Adrenal gland (tissue), 12 donors: Measurements from ENCODE around the gene BCAS3. TPM values are rescaled to one million over a fixed set of nuclear protein-coding genes. Genes with fewer than 3 reads are reported as not detected.

Experiments used
- DNase-seq, 7 donors: peaks; one replicate each; pipeline ENCODE4 v3.0.0-alpha.2; 2019 to 2020
- H3K27ac ChIP-seq, 5 donors: fragments of 200-600 bp; sonication (generic) in 4 of 5; 1 replicate in 3 of 5; 2 replicates in 2 of 5; pipeline versions ENCODE4 v1.5.1 to v1.8.0; 2016 to 2020; ENCODE audit warnings: mild to moderate bottlenecking in 1 of 5
- H3K27me3 ChIP-seq: fragments of 200-600 bp; 2 replicates; pipeline ENCODE4 v1.8.0; 2021
- H3K36me3 ChIP-seq, 2 donors: fragments of 200-600 bp; replicated peaks in 1 of 2; 1 replicate in 1 of 2; 2 replicates in 1 of 2; pipeline versions ENCODE4 v1.5.1 to v1.8.0; 2018 to 2022
- H3K4me1 ChIP-seq, 2 donors: fragments of 200-600 bp; replicated peaks in 1 of 2; 1 replicate in 1 of 2; 2 replicates in 1 of 2; pipeline versions ENCODE4 v1.5.1 to v1.8.0; 2018 to 2021
- H3K4me3 ChIP-seq, 4 donors: fragments of 200-600 bp; sonication (generic) in 3 of 4; one replicate each; pipeline ENCODE4 v1.5.1; 2016 to 2018
- H3K9me3 ChIP-seq, 3 donors: fragments of 200-600 bp; sonication (generic) in 1 of 3; replicated peaks in 1 of 3; 1 replicate in 2 of 3; 2 replicates in 1 of 3; pipeline versions ENCODE4 v1.5.1 to v1.8.0; 2016 to 2021
- POLR2A ChIP-seq, 2 donors: fragments of 450-650 bp; IDR thresholded peaks; one replicate each; pipeline ENCODE4 v1.6.1; 2017; ENCODE audit warnings: antibody characterized with exemption in 2 of 2, mild to moderate bottlenecking in 2 of 2, moderate library complexity in 1 of 2
- WGBS, 4 donors: extraction: QIAGEN DNeasy Blood & Tissue Kit in 2 of 4; methylation state at CpG; one replicate each; pipeline versions ENCODE4 v1.1.5 to v1.1.7; 2013 to 2017; 5-methylcytosine and 5-hydroxymethylcytosine counted together
- intact Hi-C, 2 donors: fragments of 100-400 bp; cut with DNase I; formaldehyde crosslinking; loops; one replicate each; pipeline versions ENCODE4 v1.14.1 to v1.15.0; 2022 to 2023
- polyA plus RNA-seq, 3 donors: library from polyadenylated mRNA; stranded (reverse); fragments of 200-250 nt in 2 of 3; fragments of 350-450 nt in 1 of 3; fragmentation: Illumina TruSeq in 1 of 3; extraction: RNeasy Lipid Tissue Mini Kit (QIAGEN cat#74804) in 1 of 3; gene quantifications; one replicate each; pipeline ENCODE4 v1.2.3, GENCODE V29; 2013 to 2014
- total RNA-seq, 9 donors: library from RNA; depleted of rRNA in 4 of 9; stranded (reverse); fragments of >200 nt in 4 of 9; fragments of 120-200 nt in 1 of 9; fragmentation: NEBNext Ultra II Directional in 1 of 9; extraction: Animal tissue kit (Norgen Biotek cat#: 25700) in 1 of 9; gene quantifications; one replicate each; pipeline versions ENCODE4 v1.1.0 to v1.2.4, GENCODE V29; 2013 to 2023
- TF ChIP-seq, protein P1 (sequence below), 6 experiments: fragments of 450-650 bp in 4 of 6; fragments of 200-600 bp in 2 of 6; sonication (generic) in 1 of 6; IDR thresholded peaks; 1 replicate in 5 of 6; 2 replicates in 1 of 6; pipeline versions ENCODE4 v1.5.1 to v1.8.0; 2016 to 2021; ENCODE audit warnings: antibody characterized with exemption in 6 of 6, mild to moderate bottlenecking in 2 of 6, moderate library complexity in 1 of 6
- donor health status: healthy with polysubstance abuse.
- donor health status: Bipolar disorder and iron deficiency.
- donor health status: DM: yes; HTN: yes; CAD: no.
- donor health status: DM: no; HTN: no; CAD: no.
- donor health status: DM: no; HTN: no; CAD: no.
- donor health status: DM: yes; HTN: yes; CAD: no.

The BCAS3 gene
- total and polyA plus RNA-seq, 12 donors, result 9.4 to 105 (median 29.0) TPM

DNA sequence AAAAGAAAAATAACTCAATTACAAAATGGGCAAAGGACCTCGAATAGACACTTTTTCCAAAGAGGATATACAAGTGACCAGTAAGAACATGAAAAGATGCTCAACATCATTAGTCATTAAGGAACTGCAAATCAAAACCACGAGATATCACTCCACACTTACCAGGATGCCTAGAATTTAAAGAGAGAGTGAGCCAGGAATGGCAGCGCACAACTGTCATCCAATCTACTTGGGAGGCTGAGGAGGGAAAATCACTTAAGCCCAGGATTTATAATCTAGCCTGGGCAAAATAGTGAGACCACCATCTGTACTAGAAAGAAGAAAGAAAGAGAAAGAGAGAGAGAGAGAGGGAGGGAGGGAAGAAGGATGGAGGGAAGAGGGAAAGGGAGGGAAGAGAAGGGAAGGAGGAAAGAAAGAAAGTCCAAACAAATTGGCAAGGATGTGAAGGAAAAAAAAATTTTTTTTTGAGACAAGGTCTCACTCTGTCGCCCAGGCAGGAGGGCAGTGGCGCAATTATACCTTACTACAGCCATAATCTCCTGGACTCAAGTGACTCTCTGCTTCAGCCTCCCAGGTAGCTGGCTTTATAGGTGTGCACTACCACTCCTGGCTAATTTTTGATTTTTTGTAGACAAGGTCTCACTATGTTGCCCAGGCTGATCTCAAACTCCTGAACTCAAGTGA, 744.6 kb downstream of the BCAS3 start:
- H3K4me1 ChIP-seq, result no peaks in the 10 kb centered on the region
- H3K4me3 ChIP-seq, result no peak overlapping the region
- no peak overlapping the region for H3K27ac ChIP-seq
- H3K36me3 ChIP-seq, result no peaks in the 10 kb centered on the region
- intact Hi-C loops, result no loop called here
- H3K27me3 ChIP-seq, result peaks cover 42% of the 10 kb centered on the region
- TF ChIP-seq, protein P1, sequence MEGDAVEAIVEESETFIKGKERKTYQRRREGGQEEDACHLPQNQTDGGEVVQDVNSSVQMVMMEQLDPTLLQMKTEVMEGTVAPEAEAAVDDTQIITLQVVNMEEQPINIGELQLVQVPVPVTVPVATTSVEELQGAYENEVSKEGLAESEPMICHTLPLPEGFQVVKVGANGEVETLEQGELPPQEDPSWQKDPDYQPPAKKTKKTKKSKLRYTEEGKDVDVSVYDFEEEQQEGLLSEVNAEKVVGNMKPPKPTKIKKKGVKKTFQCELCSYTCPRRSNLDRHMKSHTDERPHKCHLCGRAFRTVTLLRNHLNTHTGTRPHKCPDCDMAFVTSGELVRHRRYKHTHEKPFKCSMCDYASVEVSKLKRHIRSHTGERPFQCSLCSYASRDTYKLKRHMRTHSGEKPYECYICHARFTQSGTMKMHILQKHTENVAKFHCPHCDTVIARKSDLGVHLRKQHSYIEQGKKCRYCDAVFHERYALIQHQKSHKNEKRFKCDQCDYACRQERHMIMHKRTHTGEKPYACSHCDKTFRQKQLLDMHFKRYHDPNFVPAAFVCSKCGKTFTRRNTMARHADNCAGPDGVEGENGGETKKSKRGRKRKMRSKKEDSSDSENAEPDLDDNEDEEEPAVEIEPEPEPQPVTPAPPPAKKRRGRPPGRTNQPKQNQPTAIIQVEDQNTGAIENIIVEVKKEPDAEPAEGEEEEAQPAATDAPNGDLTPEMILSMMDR (IDR thresholded peaks at IDR 0.05), result no peak
- TF ChIP-seq POLR2A (IDR thresholded peaks at IDR 0.05), result no peak
- DNase-seq, result no peak
- no peaks in the 10 kb centered on the region for H3K9me3 ChIP-seq
- WGBS, 4 donors, result 65 to 73% (median 68%) methylated on average over 5 of the region's 5 CpGs

DNA sequence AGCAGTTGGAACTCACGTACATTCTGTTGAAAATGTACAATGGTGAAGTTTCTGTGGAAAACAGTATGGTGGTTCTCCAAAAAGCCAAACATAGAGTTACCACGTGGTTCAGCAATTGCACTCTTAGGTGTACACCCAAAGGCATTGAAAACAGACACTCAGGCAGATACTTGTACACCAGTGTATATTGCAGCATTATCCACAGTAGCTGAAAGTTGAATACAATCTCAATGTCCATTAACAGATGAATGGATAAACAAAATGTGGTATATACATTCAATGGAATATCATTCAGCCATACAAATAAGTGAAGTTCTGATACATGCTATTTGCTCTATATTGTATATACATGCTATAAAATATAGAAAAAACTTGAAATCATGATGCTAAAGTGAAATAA, 745.2 kb downstream of the BCAS3 start:
- Histone ChIP-seq H3K36me3 (no peaks in the 10 kb centered on the region), H3K4me3 (no peak overlapping the region), H3K4me1 (no peaks in the 10 kb centered on the region), H3K9me3 (no peaks in the 10 kb centered on the region), H3K27me3 (peaks cover 42% of the 10 kb centered on the region), H3K27ac (no peak overlapping the region)
- intact Hi-C loops, result no loop called here
- DNase-seq, result no peak
- no peak for TF ChIP-seq POLR2A (IDR thresholded peaks at IDR 0.05)
- TF ChIP-seq, protein P1 (IDR thresholded peaks at IDR 0.05), result no peak
- WGBS, 4 donors, result 33 to 79% (median 35%) methylated on average over 2 of the region's 2 CpGs

DNA sequence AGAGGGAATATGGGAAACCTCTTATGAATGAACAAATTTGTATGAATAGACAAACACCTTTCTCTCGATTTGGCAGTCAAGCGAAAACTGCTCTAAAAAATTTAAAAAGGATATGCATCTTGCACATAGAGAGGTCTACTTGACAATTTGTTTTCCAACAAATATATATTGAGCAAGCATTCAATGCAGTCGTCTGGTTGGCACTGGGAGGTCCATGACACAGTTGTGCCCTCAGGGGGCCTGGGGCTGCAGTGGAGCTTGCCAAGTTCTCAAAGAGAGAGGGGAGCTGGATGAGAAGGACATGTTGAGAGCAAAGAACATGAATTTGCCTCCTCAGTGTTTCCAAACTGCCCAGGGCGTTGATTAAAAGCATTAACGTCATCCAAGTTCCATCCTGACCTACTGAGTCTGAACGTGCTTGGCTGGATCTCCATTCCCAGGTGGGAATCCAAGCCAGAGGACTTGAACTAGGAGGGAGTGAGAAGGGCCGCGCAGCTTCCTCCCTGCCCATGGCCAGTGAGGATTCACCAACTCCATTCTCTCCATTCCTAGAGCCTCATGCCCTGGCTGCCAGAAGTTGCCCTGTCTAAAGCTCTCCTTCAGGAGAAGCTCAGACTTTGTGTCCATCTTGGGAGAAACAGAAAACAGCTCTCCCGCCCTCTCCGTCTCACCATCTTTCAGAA, 746.5 kb downstream of the BCAS3 start:
- Histone ChIP-seq H3K36me3 (no peaks in the 10 kb centered on the region), H3K9me3 (no peaks in the 10 kb centered on the region), H3K27ac (no peak overlapping the region), H3K27me3 (peaks cover 42% of the 10 kb centered on the region), H3K4me1 (no peaks in the 10 kb centered on the region), H3K4me3 (no peak overlapping the region)
- WGBS, 4 donors, result 74 to 84% (median 80%) methylated on average over 10 of the region's 10 CpGs
- intact Hi-C loops, result no loop called here
- no peak for TF ChIP-seq POLR2A (IDR thresholded peaks at IDR 0.05)
- TF ChIP-seq, protein P1 (IDR thresholded peaks at IDR 0.05), result no peak
- no peak for DNase-seq

DNA sequence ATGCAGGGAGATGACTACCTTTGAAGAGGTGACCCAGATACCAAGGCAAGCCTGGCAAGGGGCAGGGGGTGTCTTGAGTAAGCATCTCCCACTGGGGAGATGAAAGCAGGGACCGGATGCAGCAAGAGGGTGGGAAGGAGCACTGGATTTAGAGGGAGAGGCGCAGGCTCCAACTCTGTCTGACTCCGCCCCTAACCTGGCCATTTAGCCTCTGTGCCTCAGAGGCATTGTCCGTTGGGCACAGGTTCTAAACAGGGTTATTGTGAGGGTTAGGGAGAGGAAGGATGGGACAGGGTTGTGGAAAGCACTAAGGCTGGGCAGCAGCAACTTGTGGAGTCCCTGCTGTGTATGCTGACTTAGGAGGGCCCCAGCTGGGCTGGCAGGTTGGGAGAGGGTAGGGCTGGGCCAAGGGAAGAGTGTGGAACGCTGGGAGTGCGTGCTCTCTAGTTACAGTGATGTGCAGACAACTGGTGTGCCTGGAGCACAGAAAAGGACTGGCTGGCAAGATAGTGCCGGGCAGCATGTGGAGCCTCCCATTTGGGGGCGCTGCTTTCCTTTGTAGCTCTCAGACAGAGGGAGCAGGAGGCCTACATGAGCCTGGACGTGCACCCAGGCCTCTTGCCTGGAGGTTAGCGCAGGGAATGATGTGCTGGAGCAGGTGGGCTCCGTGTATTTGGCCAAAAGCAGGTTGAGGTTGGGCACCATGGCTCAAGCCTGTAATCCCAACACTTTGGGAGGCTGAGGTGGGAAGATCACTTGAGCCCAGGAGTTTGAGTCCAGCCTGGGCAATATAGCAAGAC, 748.2 kb downstream of the BCAS3 start:
- WGBS, 4 donors, result 52 to 66% (median 59%) methylated on average over 8 to 11 of the region's 11 CpGs
- no peaks in the 10 kb centered on the region for H3K4me1 ChIP-seq
- TF ChIP-seq POLR2A (IDR thresholded peaks at IDR 0.05), result no peak
- TF ChIP-seq, protein P1 (IDR thresholded peaks at IDR 0.05), result no peak
- no peaks in the 10 kb centered on the region for H3K9me3 ChIP-seq
- intact Hi-C loops, result no loop called here
- no peak for DNase-seq
- no peak overlapping the region for H3K4me3 ChIP-seq
- H3K27me3 ChIP-seq, result peaks cover 42% of the 10 kb centered on the region
- no peaks in the 10 kb centered on the region for H3K36me3 ChIP-seq
- no peak overlapping the region for H3K27ac ChIP-seq
